Panc1 (cell line): Measurements from ENCODE around the gene DCTPP1. TPM values are rescaled to one million over a fixed set of nuclear protein-coding genes. Genes with fewer than 3 reads are reported as not detected.

Experiments
- ATAC-seq: fragments of 200-7000 bp; cut with Tn5 transposase; 2 replicates; pipeline ENCODE4 v1.9.1; 2020; ENCODE audit warnings: mild to moderate bottlenecking, moderate library complexity
- BruUV-seq: library from RNA; stranded (reverse); fragments of 400-500 nt; replicated peaks from 2 replicates; lab custom pipeline; 2021; lab: Mats Ljungman, UMichigan
- CTCF ChIA-PET: fragments of 300-600 bp; sonication (Branson Sonifier 250); formaldehyde crosslinking; loops from one replicate; lab custom pipeline; 2022; ENCODE audit warnings: antibody characterized with exemption; lab: Charles Lee
- POLR2A ChIA-PET: fragments of 300-600 bp; sonication (Branson Sonifier 250); formaldehyde crosslinking; loops from one replicate; lab custom pipeline; 2022; ENCODE audit warnings: antibody characterized with exemption; lab: Charles Lee
- DNase-seq: peaks from one replicate; pipeline ENCODE4 v3.0.0-alpha.2; 2010; ENCODE audit warnings: low read depth, low spot score
- H3K27ac ChIP-seq: 2 replicates; pipeline ENCODE4 v1.5.1; 2011; ENCODE audit warnings: mild to moderate bottlenecking, low read length, inconsistent platforms
- H3K27me3 ChIP-seq: fragments of 200-500 bp; sonication (Bioruptor generic); 2 replicates; pipeline ENCODE4 v1.6.0; 2014; ENCODE audit warnings: low read length, inconsistent platforms; ENCODE audit not compliant: control insufficient read depth, insufficient read depth
- H3K36me3 ChIP-seq: fragments of 200-500 bp; sonication (Bioruptor generic); 2 replicates; pipeline ENCODE4 v1.5.1; 2014; ENCODE audit warnings: inconsistent platforms, mild to moderate bottlenecking, low read length, moderate library complexity; ENCODE audit not compliant: control insufficient read depth, insufficient read depth
- H3K4me1 ChIP-seq: 2 replicates; pipeline ENCODE4 v1.5.1; 2011; ENCODE audit warnings: inconsistent platforms, mild to moderate bottlenecking, low read length, moderate library complexity; ENCODE audit not compliant: control insufficient read depth, insufficient read depth
- H3K4me3 ChIP-seq, 2 experiments: 2 replicates each; pipeline ENCODE4 v1.5.1; 2011 to 2012; ENCODE audit warnings: low read depth in 2 of 2, low read length in 2 of 2, mild to moderate bottlenecking in 2 of 2, inconsistent platforms in 1 of 2, moderate library complexity in 1 of 2
- H3K9me3 ChIP-seq: fragments of 200-500 bp; sonication (Bioruptor generic); 2 replicates; pipeline ENCODE4 v1.5.1; 2014; ENCODE audit warnings: low read depth, mild to moderate bottlenecking, inconsistent platforms, low read length, moderate library complexity; ENCODE audit not compliant: control insufficient read depth, insufficient read depth
- CTCF ChIP-seq: fragments of 450-650 bp; IDR thresholded peaks from 2 replicates; pipeline ENCODE4 v1.5.1; 2017; ENCODE audit warnings: mild to moderate bottlenecking
- POLR2AphosphoS5 ChIP-seq: IDR thresholded peaks from 2 replicates; pipeline ENCODE4 v1.6.1; 2012; ENCODE audit warnings: mild to moderate bottlenecking, low read depth, low read length, moderate library complexity
- SIN3A ChIP-seq: IDR thresholded peaks from 2 replicates; pipeline ENCODE4 v1.6.1; 2012; ENCODE audit warnings: low read depth, mild to moderate bottlenecking, low read length, moderate library complexity, borderline replicate concordance; ENCODE audit not compliant: insufficient read depth
- TCF7L2 ChIP-seq: IDR thresholded peaks from 2 replicates; pipeline ENCODE4 v1.6.1; 2011; ENCODE audit warnings: mild to moderate bottlenecking, low read depth, low read length, inconsistent platforms
- in situ Hi-C: cut with HindIII; loops from 2 replicates; pipeline ENCODE4 v1.10.0; 2016; ENCODE audit warnings: low sequenced_read_pairs, low pct_unique_long_range_greater_than_20kb
- intact Hi-C: fragments of 100-400 bp; cut with micrococcal nuclease; formaldehyde crosslinking; loops from one replicate; pipeline ENCODE4 v1.10.0; 2022; ENCODE audit not compliant: unreplicated experiment
- total RNA-seq: library from RNA; stranded (reverse); gene quantifications from one replicate; pipeline ENCODE4 v1.2.1, GENCODE V29; 2021; ENCODE audit not compliant: unreplicated experiment
- TF ChIP-seq, protein P1 (sequence below), 2 experiments: IDR thresholded peaks; 2 replicates each; pipeline ENCODE4 v1.6.1; 2011 to 2012; ENCODE audit warnings: low read depth in 2 of 2, control low read depth in 1 of 2, low read length in 1 of 2, mild to moderate bottlenecking in 1 of 2, moderate library complexity in 1 of 2; ENCODE audit not compliant: insufficient read depth in 1 of 2

DCTPP1 gene
- total RNA-seq, 1 experiment from 2014 or later, result 120 TPM

GRCh38 chr16:30382111-30382881 is 47.5 kb downstream of the DCTPP1 start, which contains the start of gene SEPTIN1:
Gene SEPTIN1, minus strand, starts transcription at chr16:30382561. Its CDS starts 19 bp downstream, at chr16:30382542.
- H3K4me3 ChIP-seq, result no peak within 1 kb of the TSS
- TF ChIP-seq CTCF, result no peak
- no peak for TF ChIP-seq SIN3A
- no peak for TF ChIP-seq POLR2AphosphoS5
- TF ChIP-seq TCF7L2, result no peak
- TF ChIP-seq, protein P1, sequence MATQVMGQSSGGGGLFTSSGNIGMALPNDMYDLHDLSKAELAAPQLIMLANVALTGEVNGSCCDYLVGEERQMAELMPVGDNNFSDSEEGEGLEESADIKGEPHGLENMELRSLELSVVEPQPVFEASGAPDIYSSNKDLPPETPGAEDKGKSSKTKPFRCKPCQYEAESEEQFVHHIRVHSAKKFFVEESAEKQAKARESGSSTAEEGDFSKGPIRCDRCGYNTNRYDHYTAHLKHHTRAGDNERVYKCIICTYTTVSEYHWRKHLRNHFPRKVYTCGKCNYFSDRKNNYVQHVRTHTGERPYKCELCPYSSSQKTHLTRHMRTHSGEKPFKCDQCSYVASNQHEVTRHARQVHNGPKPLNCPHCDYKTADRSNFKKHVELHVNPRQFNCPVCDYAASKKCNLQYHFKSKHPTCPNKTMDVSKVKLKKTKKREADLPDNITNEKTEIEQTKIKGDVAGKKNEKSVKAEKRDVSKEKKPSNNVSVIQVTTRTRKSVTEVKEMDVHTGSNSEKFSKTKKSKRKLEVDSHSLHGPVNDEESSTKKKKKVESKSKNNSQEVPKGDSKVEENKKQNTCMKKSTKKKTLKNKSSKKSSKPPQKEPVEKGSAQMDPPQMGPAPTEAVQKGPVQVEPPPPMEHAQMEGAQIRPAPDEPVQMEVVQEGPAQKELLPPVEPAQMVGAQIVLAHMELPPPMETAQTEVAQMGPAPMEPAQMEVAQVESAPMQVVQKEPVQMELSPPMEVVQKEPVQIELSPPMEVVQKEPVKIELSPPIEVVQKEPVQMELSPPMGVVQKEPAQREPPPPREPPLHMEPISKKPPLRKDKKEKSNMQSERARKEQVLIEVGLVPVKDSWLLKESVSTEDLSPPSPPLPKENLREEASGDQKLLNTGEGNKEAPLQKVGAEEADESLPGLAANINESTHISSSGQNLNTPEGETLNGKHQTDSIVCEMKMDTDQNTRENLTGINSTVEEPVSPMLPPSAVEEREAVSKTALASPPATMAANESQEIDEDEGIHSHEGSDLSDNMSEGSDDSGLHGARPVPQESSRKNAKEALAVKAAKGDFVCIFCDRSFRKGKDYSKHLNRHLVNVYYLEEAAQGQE (IDR thresholded peaks at IDR 0.05; ENCODE audit: insufficient read depth in 1 of 2, low read depth in 2 of 2, low read length in 1 of 2), result no peak
- peaks cover 5% of the 10 kb centered on the region for H3K4me1 ChIP-seq
- no peaks in the 10 kb centered on the region; the same call in 1 of the 2 replicates for H3K36me3 ChIP-seq
- intact Hi-C loops (no loop called here), in situ Hi-C loops (no loop called here)
- DNase-seq (no peak), ATAC-seq (no peak)
- POLR2A ChIA-PET, result no interaction called here
- CTCF ChIA-PET, result no interaction called here
- no peaks in the 10 kb centered on the region for H3K9me3 ChIP-seq
- H3K27me3 ChIP-seq, result no peaks in the 10 kb centered on the region
- no peak within 1 kb of the TSS for H3K27ac ChIP-seq
- BruUV-seq, result no TSS peak

- Histone ChIP-seq H3K27ac (no peak overlapping the region), H3K4me1 (peaks cover 7% of the 10 kb centered on the region), H3K9me3 (no peaks in the 10 kb centered on the region), H3K27me3 (no peaks in the 10 kb centered on the region), H3K4me3 (no peak overlapping the region), H3K36me3 (no peaks in the 10 kb centered on the region; the same call in 1 of the 2 replicates)
- in situ Hi-C loops (no loop called here), intact Hi-C loops (no loop called here)
- no TSS peak for BruUV-seq
- no peak for DNase-seq
- TF ChIP-seq SIN3A (no peak), POLR2AphosphoS5 (no peak), TCF7L2 (no peak), CTCF (no peak)
- TF ChIP-seq, protein P1 (IDR thresholded peaks at IDR 0.05; ENCODE audit: insufficient read depth in 1 of 2, low read depth in 2 of 2, low read length in 1 of 2), result no peak
- ChIA-PET POLR2A (no interaction called here), CTCF (no interaction called here)
- no peak for ATAC-seq
These were observed 48.4 kb downstream of the DCTPP1 start for GRCh38 chr16:30381291-30382041.
